Adrenal gland (tissue), 5 donors: Measurements from ENCODE around the gene ARHGEF38.

ENCODE experiments used
- CTCF ChIP-seq, 6 experiments: fragments of 450-650 bp in 4 of 6; fragments of 200-600 bp in 2 of 6; sonication (generic) in 1 of 6; IDR thresholded peaks; 1 replicate in 5 of 6; 2 replicates in 1 of 6; pipeline versions ENCODE4 v1.5.1 to v1.8.0; 2016 to 2021; ENCODE audit warnings: antibody characterized with exemption in 6 of 6, mild to moderate bottlenecking in 2 of 6, moderate library complexity in 1 of 6
- POLR2A ChIP-seq, 2 donors: fragments of 450-650 bp; IDR thresholded peaks; one replicate each; pipeline ENCODE4 v1.6.1; 2017; ENCODE audit warnings: antibody characterized with exemption in 2 of 2, mild to moderate bottlenecking in 2 of 2, moderate library complexity in 1 of 2
- donor health status: DM: no; HTN: no; CAD: no.

- TF ChIP-seq POLR2A (IDR thresholded peaks at IDR 0.05) (no peak), CTCF (IDR thresholded peaks at IDR 0.05) (no peak)
These were observed 157.7 kb downstream of the ARHGEF38 start for GRCh38 chr4:105710012-105710600.
